Cortex of kidney (tissue), 1 donor: ENCODE data around the gene QARS1.

Source experiments
- DNase-seq: peaks from one replicate; lab custom pipeline; 2025; lab: John Stamatoyannopoulos, UW

QARS1 gene

DNA sequence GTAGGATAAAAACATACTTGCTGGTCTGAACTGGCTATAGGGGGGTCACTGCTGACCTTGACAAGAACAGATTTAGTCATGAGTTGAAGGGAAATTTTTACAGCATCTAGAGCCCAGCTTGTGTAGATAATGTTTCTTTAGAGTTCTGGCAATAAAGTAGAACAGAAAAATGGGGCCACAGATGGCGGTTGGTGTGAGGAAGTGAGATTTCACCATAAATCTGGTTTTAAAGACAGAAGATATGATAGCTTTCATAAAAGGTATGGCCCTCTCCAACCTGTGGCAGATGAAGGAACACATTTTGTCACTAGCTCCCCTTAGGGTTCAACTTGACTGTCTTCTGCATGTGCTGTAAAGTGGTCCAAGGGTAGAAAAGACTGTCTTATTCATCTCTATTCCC lies 51.0 kb downstream of the QARS1 start:
- no peak for DNase-seq
